Renal cortex interstitium (tissue), 11 donors: ENCODE data around the gene NUDT16L1. TPM values are rescaled to one million over a fixed set of nuclear protein-coding genes. Genes with fewer than 3 reads are reported as not detected.

Experiments used
- DNase-seq, 11 donors: peaks; one replicate each; pipeline ENCODE4 v3.0.0-alpha.2; 2013; ENCODE audit warnings: low read depth in 9 of 11, low spot score in 4 of 11; ENCODE audit errors: extremely low read depth in 1 of 11
- polyA plus RNA-seq, 3 donors: library from polyadenylated mRNA; unstranded; fragments of 120-200 nt; gene quantifications; one replicate each; pipeline ENCODE4 v1.2.1, GENCODE V29; 2013; ENCODE audit not compliant: insufficient read length in 3 of 3

Gene NUDT16L1
- polyA plus RNA-seq, 3 donors = 33.9 to 53.0 (median 43.9) TPM

GRCh38 chr16:4699046-4699556 is 5.7 kb downstream of the NUDT16L1 start:
- DNase-seq = no peak

DNA sequence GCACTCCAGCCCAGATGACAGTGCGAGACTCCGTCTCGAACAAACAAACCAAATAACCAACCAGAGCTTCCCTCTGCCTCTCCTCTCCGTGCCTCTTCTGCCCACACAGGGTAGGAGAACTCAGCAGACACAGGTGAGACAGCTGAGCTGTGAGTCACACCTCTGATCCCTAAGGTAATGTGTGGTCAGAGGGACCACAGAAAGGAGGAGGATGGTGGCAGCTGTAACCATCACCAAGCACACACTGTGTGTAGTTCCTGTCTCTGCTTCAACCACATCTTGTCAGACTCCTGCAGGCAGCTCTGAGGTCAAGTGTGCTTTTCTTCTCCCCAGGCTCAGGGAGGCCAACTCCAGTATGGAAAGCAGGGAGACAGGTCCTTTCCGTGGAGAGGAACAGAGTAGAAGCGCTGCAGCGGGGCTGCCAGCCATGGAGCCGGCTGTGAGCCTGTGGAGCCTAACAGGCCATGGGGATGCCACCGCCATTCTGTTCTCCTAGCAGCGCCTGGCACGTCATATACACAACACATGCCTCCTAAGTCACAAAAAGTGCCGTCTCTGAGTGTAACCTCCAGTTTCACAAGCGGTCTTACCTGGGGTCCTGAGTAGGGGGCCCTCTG is 7.1 kb downstream of the NUDT16L1 start:
- DNase-seq = no peak

DNA sequence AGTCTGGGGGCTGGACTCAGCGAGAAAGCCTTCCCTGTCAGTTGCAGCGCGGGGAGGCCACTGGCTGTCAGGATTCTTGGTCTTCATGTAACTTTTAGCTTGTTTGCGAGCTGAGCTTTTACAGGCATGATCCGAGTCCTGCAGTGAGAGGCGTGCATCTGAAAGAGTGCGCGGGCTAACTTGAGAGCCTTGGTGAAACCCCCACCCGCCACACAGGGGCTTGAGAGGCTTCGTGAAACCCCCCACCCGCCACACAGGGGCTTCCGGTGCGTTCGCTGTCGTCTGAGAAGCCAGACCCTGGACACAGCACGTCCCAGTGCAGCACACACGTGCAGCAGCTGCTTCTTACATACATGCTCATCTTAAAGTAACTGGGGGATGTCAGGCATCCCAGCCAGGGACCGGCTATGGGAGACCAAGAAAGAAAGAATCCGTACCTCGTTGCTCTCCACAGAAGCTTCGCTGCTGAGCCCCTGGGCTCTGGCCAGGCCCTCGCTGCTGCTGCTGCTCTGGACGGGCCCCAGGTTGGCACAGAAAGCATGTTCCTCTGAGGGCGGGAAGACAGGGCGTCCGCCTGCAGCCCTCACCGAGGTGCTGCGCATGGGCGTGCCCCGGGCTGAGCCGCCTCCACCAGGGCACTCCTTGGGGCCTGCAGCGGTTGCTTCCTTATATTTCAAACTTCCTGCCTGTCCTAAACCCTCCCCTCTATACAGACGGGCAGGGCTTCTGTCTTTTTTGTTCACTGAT is 7.8 kb downstream of the NUDT16L1 start:
- no peak for DNase-seq

DNA sequence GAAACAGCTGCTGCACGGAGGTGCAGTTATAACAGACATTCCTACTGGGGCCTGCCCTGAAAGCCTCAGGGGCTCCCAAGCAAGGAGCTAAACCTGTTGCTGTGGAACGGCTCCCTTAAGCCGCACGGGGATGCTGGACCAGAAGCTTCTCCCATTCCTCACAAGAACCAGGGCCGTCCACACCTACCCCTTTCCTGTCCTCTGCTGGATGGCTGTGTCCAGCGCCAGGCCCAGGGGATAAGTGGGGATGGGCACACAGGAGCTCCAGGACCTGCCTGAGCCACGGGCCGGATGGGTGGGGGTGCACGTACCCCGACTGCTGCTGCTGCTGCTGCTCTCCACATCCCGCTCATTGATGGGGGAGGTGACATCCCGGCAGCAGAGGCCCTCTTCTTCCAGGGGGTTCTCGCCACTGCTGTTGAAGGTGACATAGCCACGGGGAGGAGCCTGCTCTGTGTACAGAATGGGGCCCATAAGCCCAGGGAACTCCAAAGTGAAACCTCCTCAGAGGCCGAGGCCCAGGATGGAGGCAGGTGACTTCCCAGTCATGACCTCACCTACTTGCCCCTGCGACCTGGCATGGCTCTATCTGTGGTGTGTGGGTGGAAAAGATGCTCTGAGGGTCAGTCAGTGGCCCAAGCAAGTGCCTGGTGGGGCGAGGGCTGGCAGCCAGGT is 8.6 kb downstream of the NUDT16L1 start:
- DNase-seq = no peak

- DNase-seq = no peak
These were observed 9.1 kb downstream of the NUDT16L1 start for GRCh38 chr16:4702466-4702808.

DNA sequence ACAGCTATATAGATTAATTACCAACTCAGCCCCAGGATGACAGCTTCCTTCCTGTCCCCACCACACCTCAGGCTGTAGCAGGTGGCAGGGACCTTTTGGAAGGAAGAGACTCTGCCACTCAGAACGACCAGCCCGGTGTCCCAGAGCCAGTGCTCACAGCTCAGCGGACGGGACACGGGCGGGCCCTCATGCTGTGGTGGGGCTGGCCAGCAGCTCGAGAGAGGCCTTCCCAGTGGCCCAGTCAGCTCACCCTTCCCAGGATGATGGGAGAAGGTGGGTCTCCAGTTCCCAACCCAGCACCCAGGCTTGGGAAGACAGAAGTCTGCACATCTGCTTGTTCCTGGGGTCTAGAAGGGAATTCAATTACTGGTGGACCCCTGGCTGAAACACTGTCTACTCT is 10.5 kb downstream of the NUDT16L1 start:
- no peak for DNase-seq

GRCh38 chr16:4704491-4704890 is 11.1 kb downstream of the NUDT16L1 start:
- no peak for DNase-seq

DNA sequence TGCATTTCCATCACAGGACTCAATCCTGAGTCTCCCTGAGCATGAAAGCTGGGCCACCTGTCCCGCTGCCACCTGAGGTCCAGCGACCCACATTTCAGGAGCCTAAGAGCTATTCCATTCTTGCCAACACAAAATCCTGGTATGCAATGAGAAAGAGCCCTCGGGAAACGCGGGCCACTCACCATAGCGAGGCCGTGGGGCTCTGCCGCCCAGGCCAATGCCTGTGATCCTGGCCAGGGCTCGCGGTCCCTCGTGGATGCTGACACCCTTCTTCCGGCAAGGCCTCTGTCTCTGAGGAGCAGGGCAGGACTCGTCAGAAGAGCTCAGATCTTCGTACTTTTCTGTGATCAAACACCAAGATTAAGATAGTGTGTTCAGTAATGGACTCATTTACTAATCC is 11.6 kb downstream of the NUDT16L1 start:
- DNase-seq = no peak

DNA sequence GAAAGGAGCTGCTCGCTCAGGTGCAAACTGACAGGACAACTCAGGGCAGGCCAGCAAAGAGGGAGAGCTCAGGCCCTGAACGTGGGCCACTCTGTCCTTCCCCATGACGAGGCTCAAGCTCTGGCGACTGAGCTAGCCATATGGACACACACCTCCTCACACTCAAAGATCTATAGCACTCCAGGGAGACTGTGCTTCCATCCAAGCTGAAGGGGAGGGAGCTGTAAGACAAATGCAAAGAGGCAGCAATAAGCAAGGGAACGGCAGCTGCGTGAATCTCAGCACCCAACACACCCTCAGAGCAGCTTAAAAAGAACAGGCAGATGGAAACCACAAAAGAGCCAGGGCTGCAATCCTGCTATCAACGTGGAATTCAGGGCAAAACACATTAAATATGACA is 13.5 kb downstream of the NUDT16L1 start:
- DNase-seq = no peak

DNA sequence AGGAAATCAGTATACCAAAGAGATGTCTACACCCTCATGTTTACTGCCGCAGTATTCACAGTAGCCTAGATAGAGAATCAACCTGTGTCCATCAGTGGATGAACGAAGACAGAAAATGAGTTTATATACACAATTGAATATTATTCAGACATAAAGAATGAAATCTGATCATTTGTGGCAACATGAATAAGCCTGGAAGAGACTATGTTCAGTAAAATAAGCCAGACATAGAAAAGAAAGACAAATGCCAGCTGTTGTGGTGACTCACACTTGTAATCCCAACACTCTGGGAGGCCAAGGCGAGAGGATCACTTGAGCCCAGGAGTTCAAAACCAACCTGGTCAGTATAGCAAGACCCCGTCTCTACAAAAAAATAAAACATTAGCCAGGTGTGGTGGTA is 16.1 kb downstream of the NUDT16L1 start:
- no peak for DNase-seq

GRCh38 chr16:4713663-4714501 is 20.5 kb downstream of the NUDT16L1 start:
- no peak for DNase-seq

GRCh38 chr16:4714996-4715395 is 21.6 kb downstream of the NUDT16L1 start:
- DNase-seq = no peak

GRCh38 chr16:4718466-4718865 is 25.1 kb downstream of the NUDT16L1 start:
- no peak for DNase-seq

GRCh38 chr16:4723071-4723767 is 29.9 kb downstream of the NUDT16L1 start:
- no peak for DNase-seq

GRCh38 chr16:4724661-4725270 is 31.4 kb downstream of the NUDT16L1 start:
- no peak for DNase-seq

DNA sequence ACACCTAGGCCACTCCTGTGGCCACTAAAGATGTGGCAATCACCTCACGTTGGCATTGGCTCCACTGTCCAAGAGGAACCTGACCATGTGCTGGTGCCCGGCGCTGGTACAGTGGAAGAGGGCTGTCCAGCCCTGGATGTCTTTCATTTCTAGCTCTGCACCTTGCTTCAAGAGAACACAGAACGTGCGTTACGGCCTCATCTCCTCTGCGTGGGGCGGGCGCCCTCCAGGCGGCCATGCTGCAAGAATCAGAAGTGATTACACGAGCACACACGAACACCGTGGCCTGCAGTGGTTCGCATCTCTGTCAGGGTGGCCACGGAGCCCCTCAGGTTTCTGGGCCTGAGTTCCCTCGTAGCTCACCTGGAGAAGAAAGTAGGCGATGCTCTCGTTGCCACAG is 33.3 kb downstream of the NUDT16L1 start:
- no peak for DNase-seq

- DNase-seq = no peak
These were observed 35.3 kb downstream of the NUDT16L1 start for GRCh38 chr16:4728676-4729075.

DNA sequence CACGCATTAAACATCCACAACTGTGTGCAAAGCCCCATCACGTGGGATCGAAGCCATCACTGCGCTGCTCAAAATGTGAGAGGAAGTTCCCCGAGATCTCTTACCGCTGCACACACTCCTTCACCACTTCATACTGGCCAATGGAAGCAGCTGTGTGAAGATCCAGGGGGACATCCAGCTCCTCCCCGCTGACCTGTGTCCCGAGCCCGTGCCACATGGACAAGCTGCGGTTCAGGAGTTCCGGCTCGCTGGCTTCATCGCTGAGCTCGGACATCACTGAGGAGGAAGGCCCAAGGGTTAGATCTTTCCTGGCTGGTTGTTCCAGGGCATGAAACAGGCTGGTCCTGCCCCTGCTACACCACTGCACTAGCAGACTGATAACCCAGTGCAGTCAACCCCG is 36.5 kb downstream of the NUDT16L1 start:
- no peak for DNase-seq
